Measurements from ENCODE around the gene ALPL.

The ALPL gene

DNA sequence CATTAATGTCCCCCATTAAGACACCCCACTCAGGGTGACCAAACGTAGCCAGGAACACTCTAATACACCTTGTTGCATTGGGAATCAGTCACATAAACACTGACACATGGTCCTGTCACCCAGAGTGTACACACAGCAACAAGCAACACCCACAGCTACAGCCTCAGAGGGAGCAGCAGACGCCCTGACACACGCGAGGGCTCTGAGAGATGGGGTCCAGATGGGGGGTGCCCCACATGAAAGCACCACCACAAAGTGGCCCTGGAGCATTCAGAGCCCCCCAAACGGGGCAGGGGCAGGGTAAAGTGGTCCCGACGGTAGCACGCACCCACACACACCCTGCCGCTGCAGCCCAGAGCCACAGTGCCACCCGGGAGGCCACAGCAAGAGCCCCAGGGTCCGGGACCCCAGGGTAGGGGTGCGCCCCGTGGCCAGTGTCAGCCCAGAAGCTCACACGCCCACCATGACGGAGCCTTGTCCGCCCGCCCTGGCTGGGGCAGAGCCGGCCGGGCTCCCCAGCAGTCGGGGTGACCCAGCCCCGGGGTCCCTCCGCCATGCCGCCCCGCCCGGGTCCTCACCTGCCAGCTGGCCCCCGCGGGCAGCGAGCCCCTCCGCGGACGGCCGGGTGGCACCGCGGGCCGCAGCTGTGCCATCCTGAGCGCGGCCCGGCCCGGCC is 112.7 kb downstream of the ALPL start:
- DNase-seq: no peak

DNA sequence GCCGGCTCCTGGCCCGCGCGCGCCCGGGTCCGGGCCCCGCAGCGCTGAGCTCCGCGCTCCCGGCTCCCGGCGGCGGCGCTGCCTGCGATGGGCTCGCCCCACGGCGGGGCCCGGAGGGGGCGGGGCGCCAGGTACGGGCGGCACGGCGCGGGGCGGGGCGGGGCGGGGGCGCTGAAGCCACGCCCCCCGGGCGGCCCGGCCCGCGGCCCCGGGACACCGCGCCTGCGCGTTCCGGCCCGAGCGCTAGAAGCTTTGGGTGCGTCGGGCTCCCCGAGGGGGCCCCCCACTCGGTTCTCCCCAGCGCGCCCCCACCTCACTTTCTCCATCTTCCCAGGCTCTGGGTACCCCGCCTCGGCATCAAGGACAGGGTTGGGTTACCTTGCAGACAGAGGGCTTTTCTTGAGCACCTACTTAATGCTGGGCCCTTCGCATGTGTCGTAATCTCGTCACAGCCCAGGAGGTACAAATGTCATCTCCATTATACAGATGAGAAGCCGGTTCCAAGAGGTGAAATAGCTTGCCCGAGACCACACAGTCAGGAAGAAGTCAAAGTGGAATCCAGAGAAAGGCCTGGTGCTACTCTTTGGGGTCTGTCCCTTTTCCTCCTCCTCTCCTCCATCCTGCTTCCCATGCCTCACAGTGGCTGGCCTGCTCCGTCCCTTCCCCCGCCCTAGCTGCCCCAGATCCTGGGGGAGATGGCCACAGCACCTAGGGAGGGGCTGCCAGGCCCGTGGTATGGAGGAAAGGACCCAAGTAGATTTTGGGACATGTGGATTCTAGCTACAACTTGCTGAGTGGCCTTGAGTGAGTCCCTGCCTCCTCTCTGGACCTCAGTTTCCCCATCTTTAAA is 113.5 kb downstream of the ALPL start:
- DNase-seq: no peak

DNA sequence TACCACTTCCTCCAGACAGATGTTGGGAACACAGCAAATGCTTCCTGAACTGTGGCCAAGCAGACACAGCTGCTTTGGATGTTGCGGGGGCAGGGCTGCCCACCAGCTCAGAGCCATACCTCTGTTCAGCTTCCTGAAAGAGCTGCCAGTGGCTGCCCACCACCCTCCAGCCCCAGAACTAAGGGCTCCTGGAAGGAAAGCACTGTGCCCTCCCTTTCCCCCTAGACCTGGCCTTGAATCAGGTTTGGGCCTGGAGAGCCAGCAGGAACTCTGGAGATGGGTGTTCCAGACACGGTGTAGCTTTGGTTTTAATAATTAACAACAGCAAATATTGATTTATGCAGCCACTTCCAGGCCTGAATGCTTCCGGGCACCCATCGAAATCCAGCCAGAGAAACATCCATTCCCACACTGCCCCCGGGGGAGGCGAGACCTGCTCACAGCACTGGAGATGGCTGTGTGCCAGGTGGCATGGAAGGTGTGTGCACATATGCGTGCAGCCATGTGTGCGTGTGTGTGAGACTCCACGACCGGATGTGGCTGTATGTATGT is 114.3 kb downstream of the ALPL start:
- DNase-seq: no peak

DNA sequence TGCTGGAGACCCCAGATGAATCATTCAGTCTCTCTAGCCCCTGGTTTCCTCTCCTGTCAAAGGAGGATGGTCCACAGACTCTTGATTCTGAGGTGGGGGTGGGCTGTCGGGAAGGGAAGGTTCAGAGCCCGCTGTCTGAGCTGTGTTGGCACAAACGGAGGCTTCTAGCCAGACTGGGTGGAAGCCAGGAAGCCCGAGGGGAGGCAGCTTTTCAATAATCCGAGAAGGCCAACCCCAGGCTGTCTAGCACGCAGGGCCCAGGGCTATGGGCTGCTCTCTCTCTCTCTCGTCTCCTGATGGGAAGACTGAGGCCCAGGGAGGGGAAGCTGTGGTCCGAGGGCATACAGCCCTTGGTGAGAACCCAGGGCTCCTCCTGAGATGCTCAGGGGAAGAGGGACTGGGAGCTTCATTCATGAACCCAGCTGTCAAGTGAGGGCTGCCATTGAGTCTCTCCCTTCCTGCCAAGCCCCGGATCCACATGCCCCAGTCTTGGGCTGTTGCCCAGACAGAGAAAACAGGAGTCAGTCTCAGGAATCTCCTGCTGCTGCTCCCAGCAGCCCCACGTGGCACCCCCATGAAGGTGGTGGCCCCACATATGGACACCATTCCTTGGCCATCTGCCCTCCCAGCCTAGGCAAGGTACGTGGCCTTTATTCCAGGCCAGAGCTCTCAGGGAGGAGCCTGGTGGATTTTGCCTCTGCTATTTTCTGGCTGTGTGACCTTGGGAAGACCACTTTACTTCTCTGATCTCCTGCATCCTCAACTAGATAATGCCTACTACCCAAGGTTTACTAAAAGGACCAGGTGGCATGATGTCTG is 115.6 kb downstream of the ALPL start:
- DNase-seq: no peak

DNA sequence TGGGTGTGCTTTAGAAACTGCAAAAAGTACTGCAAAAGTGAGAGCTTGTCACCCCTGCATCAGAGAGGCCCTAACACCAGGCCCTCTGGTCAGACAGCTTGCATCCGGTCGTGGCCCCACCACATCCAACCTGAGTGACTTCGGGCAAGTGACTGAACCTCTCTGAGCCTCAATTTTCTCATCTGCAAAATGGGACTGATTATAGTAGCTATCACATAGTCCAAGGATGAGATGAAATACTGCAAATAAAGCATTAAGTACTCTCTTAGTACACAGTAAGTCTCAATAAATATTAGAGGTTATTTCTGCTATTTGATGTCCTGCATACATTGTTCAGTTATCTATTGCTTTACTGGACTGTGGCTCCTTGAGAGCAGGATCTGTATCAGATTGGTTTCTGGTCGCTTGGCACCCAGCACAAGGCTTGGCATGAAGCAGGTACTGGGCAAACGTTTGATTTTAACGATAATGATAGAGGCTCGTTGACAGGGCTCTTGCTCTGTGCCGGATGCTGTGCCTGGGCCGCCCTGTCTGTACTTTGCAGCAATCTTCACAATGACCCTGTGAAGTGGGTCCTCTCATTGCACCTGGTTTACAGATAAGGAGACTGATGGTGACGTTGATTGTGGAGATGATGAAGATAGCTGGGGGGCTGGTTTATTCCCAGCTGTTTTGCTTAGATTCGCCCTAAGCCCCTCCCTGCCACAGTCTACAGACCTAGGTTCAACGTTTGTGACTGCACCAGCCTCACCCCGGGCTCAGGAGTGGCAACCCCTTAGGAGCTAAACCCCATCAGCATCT is 116.4 kb downstream of the ALPL start:
- no peak for DNase-seq

DNA sequence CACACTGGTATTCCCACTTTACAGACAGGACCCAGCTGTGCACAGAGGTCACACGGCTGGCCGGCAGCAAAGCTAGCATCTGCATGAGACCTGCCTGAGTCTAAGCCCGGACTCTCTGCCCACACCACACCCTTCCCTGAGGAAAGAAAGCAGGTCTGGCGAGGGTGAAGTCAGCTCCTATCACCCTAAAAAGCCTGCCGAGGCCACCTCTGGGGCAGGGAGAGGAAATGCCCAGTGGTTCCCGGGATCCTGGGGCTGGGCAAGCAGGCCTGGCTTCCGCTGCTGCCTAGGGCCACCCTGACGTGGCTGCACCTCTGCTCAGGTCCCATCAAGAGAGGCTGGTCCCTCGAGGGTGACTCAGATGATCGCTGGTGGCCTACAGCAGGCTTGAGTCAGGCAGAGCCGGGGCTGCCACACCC is 117.7 kb downstream of the ALPL start:
- no peak for DNase-seq

Measured in NCI-H2081 treated with DMSO at 0.1 percent for 48 hours (cell line).